Vagina (tissue), 2 donors: ENCODE results near the gene SLC25A26.

Experiments
- CTCF ChIP-seq, 3 experiments: fragments of 450-650 bp in 2 of 3; fragments of 200-600 bp in 1 of 3; sonication (generic) in 1 of 3; IDR thresholded peaks; one replicate each; pipeline ENCODE4 v1.5.1; 2017 to 2019; ENCODE audit warnings: antibody characterized with exemption in 3 of 3, mild to moderate bottlenecking in 2 of 3, moderate library complexity in 2 of 3
- POLR2A ChIP-seq, 2 donors: fragments of 450-650 bp; IDR thresholded peaks; one replicate each; pipeline ENCODE4 v1.6.1; 2017; ENCODE audit warnings: antibody characterized with exemption in 2 of 2, mild to moderate bottlenecking in 2 of 2, moderate library complexity in 2 of 2
- POLR2AphosphoS5 ChIP-seq, 2 donors: sonication (generic); formaldehyde crosslinking; IDR thresholded peaks; one replicate each; pipeline ENCODE4 v1.9.0; 2017; ENCODE audit warnings: antibody characterized with exemption in 2 of 2, mild to moderate bottlenecking in 2 of 2, low read depth in 1 of 2; ENCODE audit not compliant: insufficient read depth in 1 of 2

DNA sequence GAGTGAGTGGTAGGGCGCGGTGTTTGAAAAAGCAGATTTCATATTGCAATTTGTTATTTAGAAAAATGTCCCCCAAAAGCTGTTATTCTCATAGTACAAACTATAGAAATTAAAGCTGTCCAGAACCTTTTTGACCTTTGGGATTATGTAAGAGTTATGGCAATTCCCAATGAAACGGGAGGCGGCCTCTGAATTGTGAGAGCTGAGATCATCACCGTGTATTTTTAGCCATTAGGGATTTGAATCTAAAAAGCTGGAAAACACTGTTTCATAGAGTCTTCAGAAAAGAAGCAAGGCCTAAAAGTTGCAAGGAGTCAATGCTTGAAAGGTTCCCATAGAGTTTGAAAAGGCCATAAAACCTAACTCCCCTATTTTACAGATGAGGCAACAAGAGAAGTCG is 38.6 kb upstream of the SLC25A26 start:
- TF ChIP-seq CTCF (IDR thresholded peaks at IDR 0.05) (no peak), POLR2A (IDR thresholded peaks at IDR 0.05) (no peak), POLR2AphosphoS5 (IDR thresholded peaks at IDR 0.05; ENCODE audit: insufficient read depth in 1 of 2, low read depth in 1 of 2) (no peak)
